ENCODE results near the gene LBH.

LBH gene

DNA sequence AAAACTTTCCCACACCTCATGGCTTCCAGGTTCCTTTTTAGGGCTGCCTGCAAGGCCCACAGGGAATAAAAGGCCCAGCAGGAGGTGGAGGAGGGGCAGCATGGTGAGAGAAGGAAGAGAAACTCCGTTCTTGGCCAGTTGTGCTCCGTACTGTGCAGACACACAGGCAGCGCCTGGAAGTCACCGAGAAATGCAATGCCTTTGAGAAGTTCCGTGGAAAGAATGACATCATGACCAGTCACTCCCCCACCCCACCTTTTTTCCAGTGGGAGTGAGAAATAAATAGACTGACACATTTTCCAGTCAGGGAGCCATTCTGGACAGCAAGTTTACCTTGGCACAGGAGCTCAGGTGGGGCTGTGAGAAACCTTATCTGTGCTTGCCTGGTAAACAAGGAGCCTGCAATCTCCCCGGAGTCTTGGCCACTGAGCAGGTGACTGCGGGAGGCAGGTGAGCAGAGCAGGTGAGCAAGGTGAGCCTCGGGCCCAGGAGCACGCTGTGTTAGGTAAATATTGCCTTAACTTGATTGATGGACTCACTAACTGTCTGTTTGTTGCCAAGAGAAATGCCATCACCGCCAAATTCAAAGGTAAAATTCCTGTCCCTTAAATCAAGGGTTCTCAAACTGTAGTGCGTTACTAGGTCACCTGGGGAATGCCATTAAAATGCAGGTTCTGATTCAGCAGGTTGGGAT lies 13.5 kb upstream of the LBH start:
- no peak for DNase-seq (ENCODE audit: low read depth in 3 of 3)

DNA sequence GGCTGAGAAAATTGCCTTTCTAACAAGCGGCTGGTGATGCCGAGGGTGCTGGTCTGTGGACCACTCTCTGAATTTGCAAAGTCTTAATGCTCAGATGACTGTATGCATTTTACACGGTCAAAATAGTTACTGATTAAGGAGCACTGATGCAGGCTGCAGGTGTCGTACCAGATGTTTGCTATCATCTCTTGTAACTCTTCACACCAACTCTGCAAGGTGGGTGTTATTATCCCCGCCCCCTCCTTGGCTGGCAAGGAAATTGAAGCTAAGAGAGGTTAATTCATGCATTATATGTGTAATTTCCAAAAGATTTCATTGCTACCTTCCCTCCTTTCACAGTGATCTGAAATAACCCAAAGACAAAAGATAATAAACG lies 13.0 kb upstream of the LBH start:
- no peak for DNase-seq (ENCODE audit: low read depth in 3 of 3)

DNA sequence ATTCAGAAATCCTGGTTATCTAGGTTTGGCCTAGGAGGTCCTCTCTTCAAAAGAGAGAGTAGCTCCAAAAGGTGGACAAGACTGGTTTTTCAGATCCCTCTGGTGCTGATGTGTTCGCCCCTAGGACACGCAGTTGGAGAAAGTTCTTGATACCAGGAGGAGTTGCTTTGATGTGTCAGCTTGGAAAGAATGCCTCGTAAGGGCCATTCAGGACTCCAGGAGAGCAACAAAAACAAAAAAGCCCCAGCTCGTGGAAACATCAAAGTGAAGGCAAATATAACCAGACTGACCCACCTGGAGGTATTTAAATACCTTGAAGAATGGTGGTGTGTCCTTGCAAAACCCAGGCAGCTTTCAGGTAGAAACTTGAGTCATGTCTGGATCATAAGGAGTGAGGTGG lies 12.5 kb upstream of the LBH start:
- DNase-seq (ENCODE audit: low read depth in 3 of 3): no peak

DNA sequence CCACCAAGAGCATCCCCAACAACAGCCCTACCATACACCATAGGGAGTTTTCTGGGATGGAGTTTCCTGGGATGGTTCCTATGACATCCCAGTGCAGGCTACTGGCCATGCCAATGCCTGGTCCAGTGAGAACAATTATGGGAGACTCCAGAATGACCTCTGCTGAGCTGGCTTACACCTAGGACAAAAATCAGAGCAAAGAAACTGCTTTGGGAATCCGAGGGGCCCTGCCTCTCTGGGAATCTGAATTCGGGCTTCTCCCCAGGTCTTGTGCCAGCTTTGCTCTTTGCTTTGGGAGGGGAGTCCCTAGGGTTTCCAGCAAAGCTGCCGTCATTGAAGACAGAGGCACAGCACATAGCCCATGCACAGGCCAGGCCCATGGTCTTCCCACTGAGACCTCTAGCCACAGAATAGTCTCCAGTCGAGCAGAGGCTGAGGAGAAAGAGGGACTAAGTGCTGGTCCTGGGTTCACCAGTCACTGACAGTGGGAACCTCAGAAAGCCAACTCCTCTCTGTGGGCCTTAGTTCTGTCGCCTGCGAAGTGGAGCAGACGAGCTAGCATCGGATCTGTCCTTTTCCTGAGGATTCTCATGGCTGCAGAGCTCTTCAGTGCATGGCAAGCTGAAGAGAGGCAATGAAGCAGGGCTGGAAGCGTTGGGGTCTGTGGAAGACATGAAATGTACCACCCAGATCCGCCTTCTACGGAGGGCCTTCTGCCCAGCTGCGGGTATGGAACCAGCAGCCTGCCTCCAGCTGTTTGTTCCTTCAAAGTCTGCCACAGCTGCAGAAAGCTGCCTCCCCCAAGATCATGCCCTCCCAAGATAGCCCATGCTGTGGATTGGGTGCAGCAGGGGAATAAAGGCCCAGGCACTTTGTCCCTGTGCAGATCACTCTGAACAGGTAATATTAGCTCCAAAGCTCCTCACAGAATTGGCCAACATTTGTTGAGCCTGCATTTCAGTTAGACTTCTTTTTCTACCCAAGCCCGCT lies 11.2 kb upstream of the LBH start:
- no peak for DNase-seq (ENCODE audit: low read depth in 3 of 3)

DNA sequence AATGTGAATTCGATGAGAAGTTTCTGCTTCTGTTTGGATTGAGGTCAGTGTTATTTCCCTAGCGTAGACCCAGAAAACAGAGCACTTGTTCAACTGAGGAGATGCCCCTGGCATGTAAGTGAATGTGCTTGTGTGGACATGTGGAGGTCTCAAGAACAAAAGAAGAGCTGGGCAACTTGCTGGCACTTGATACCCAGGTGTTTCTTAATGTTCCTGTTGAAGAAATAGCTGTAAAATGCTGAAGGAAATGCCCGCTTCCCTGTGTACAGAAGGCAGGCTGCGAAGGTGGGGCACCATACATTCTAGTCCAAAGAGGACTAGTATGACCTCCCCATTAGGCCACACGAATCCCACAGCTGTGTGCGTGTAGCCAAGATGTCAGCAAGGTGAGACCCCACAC lies 9.8 kb upstream of the LBH start:
- no peak for DNase-seq (ENCODE audit: low read depth in 3 of 3)

DNA sequence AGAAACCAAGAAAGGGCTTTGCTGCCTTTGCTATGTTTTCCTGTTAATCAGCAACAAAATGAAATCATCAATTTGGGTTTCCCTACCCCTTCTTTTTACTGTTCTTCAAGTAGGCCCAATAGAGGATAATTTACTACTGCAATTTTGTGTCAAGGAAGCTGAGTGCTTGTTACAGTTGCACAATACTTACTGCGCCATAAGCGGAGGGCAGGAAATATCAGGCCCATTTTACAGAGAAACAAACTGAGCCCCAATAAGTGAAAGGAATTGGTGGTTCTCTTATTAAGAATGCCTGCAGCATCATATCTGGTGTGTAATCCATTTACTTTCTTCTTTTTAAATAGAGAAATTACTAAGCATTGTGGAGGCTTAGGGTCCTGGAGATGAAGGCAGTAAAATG lies 9.3 kb upstream of the LBH start:
- DNase-seq (ENCODE audit: low read depth in 3 of 3): no peak

DNA sequence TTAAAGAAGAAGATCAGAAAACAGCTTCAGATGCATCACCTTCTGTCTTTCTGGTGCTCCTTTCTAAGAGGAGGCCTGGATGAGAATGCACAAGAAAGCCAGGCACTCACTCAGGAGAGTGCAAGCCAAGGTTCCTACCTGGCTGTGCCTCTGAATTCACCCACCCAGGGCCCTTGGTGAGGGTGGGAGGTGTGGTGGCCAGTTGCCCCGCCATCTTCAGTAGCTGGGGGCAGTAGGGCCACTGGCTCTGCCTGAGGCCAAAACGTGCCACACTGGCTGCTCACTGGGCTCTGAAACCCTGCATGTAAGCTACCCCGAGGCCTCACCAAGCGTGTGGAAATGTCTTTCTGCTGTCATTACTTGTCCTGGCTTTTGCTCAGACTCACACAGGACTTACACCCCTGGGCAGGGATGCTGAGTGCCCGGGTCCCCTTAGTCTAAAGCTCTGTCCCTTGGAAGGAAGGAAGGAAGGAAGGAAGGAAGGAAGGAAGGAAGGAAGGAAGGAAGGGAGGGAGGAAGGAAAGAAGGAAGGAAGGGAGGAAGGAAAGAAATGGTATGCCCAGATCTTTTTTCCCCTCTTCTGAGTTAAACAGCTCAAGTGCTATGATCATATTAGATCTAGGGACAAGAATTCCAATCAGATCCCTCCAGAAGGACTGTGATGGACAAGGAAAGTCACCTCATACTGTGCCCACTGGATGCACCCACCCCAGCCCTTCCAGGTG lies 8.5 kb upstream of the LBH start:
- no peak for DNase-seq (ENCODE audit: low read depth in 3 of 3)

DNA sequence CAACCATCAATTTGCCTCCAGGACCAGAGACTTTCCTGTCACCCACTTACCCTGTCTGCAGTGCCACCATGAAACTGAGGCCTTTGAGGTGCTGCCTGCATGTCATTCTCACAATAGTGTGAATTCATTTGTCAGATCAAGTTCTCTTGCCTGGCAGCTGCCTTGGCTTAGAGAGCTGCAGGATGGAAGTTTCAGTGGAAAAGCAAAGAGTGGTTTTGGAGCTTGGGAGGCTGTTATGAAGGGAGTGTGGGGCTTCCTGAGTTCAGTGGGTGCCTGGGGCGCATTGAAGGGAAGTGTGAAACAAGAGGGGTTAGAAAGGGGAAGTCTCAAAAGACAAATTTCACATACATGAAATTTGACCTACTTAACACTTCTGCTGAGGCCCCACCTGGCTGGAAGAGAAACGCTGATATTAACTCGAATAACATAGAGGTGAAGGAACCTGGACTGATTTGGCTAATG lies 7.9 kb upstream of the LBH start:
- DNase-seq (ENCODE audit: low read depth in 3 of 3): no peak

DNA sequence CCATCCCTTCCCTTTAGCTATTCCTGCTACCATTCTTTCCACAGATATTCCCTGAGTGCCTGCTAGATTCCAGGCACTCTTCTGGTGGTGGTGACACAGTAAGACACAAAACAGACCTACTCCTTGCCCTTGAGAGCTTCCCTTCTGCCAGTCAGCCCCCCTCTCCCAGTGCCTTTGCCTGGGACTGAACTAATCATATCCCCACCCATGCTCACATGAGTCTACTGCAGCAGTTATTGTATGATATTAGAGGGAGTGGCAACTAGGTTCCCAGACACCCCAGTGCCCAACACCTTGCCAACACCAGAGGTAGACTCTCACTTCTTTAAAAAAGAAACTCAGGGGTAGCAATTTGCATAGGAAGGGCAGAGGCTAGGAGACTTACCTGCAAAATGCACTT lies 7.2 kb upstream of the LBH start:
- DNase-seq (ENCODE audit: low read depth in 3 of 3): no peak

DNA sequence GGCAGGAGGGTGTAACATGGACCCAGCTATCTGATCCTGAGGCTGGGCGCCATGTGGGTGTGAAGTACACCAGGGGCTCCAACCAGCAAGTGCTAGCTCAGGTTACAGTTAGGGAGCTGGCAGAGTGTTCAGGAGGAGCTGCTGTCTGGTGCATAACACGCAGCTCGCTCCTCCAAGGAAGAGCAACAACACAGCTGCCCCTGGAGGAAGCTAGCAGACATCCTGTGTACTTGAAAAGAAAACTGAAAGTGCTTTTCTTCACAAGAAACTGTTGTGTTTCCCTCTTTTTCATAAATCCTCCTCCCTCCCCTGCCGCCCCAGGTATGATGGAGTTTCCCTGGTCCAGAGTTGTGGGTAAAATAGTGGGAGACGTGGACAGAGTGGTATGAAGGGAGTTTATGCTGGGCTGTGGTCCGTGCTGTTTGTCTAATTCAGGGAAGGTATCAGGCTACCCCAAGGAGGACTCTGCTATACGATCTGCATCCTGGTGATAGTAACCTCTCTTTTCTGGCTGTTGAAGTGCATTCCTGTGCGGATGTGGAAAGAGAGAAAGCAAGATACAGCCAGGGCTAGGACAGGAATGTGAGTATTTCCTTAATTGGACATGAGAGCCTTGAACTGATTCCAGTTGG lies 6.1 kb upstream of the LBH start:
- no peak for DNase-seq (ENCODE audit: low read depth in 3 of 3)

DNA sequence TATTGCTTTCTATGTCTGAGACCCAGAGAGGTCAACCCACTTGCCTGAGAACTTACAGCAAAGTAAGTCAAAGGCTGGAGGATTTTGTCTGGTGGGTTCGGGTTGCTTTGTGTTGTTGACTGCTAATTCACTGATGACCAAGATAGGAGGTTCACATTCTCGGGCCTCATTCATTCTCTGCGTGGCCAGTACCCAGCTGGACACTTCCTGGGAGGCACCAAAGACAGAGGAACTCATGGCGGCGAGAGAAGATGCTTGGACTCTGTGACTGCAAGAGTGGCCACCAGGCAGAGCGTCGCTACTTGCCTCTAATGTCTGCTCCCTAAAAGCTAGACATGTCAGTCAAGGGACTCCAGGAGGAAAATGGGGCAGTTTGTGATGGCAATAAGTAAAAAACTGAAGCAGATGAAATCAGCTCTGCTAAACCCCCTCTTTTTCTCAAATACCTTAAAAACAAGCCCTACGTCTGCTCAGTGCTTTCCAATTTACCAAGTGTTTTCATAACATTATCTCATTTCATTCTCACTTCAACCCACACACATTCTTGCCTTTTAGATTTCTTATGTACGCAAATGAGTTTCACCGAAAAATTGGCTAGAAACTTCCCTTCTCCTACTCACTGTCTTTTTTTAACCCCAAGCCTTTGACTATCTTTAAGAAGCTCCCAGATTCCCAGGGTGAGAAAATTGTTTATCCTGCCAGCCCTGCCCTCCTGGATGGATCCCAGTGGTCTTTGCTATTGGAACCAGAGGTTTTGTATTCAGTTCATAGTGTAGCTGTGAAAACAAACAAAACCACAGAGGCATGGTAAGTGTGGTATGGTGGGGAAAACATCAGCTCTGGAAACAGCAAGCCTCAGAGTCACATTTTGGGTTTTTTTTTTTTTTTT lies 4.9 kb upstream of the LBH start:
- DNase-seq (ENCODE audit: low read depth in 3 of 3): no peak

DNA sequence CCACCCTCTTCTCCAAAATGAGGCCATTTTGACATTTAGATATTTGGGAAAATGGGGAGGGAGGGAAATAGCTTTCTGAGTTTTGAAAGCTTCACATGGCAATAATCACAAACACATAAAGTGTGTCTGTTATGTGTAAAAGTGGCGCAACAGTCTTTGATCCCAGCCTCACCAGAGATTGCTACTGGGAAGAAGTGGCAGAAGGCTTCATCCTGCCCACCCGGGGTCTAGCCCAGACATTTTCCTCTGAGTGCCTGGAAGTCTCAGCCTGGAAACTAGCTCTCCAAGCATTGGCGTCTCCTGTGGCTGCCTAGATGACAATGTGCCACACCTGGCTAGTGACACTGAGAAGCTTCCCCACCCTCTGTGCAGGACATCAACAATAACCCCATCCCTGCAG lies 1.7 kb upstream of the LBH start:
- no peak for DNase-seq (ENCODE audit: low read depth in 3 of 3)

DNA sequence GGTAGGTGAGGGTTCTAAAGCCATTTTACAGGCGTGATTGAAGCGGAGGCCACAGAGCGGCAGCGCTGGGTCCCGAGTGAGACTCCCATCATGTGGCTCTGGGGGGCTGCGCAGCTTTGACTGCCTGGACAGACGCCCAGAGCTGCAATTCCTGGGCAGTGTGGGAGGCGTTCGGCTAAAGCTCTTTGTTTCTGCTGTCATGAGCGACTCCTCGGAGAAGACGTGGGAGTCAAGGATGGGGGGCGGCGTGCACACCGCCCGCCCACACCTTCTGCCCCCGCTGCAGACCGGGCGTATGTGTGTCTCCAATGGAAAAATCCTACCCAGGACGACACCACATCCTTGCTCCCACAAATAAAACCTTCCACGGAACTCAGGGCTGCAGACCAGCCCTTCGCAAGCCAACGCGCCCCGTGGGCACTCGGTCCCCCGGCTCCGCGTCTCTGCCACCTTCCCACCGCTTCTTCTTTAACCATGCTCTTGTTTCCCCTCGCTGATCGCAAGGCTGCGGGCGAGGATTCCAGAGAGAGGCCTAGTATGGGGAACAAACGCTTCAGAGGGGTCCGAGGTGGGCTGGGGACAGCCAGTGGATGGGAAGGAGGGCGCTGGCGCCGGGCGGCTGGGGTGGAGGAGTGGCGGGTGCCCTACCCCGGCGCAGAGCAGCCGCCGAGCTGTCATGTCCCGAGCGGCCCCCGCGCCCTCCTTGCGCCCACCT lies 680 bp upstream of the LBH start:
- no peak for DNase-seq (ENCODE audit: low read depth in 3 of 3)

DNA sequence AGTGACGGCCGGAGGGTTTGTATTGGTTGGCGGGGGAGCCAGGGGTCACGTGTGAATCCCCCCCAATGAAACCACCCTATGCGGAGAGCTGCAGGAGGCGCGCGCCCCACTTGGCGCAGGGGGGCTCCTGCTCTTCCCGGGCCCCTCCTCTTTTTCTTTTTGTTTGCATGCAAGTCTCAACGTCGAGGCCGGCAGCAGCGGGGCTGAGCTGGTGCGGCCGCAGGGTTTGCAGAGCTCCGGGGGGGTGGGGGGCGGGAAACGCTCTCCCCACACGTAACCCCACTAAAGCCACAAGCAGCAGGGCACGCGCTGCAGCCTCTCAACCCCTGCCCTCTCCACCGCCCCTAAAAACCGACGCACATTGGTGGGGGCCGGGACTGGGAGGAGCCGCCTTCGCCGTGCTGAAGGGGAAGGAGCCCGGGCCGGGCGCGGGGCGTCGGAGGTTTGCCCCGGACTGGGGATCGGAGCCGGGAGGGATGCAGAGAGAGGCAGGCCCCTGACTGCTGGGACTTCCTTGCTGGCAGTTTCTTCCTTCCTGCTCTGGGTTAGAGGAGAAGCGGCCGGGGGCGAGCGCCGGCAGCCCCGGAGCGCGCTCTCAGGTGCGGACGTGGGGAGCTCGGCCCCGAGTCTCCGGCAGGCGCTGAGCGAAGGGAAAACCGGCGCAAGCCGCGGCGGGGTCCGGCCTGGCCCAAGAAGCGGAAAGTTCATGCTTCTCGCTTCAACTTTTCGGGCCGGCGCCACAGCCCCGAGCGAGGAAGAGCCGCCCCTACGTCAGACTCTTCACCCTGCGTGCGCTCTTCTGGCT lies 864 bp downstream of the LBH start:
- peak; percentile 46 to 52 (median 51) for DNase-seq (ENCODE audit: low read depth in 3 of 3)

DNA sequence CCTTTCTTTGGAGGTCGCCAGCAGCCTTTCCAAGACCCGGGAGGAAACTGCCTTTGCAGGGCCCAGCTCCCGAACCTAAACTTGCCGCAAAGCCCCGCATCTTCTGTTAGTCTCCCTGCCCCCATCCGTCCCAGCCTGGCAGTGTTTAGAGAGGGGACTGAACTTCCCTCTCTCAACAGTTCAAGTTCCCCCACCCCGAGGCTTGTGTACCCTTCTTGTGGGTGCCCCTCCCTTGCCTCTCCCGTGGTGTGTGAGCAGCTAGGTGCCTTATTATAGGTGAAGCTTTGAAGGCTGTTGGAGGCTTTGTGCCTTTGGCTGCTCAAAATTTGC lies 1.4 kb downstream of the LBH start:
- no peak for DNase-seq (ENCODE audit: low read depth in 3 of 3)

DNA sequence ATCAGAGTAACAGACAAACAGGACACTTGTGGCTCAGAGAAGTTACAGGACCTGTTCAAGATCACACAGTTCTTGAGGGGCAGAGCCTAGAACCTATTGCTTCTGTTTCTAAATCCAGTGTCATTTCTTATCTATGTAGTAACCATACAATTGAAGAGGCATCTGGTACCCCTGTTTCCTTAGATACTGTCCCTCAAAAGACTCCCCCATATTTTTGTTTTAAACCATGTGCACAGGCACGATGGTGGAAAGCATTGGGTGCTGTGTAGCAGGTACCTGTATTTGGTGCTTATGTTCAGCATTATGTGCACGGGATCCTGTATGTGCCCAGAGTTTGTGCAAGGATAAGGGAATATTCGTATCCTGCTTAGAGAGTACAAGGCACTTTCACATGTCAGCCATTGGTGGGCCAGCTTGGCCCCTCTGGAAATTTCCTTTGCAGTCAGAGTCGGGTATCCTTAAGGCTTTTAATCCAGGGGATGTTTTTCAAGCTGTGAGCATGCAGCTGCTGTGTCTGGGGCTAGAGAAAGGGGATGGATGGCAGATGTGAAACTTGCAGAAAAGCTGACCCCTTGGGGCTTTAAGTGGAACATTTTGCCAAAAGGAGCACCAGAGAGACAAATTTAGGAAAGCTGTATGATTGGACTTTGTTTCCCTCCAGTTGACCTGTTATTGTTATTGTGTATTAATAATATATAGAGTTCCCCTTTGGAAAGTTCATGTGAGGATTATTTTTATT lies 2.1 kb downstream of the LBH start:
- no peak for DNase-seq (ENCODE audit: low read depth in 3 of 3)

DNA sequence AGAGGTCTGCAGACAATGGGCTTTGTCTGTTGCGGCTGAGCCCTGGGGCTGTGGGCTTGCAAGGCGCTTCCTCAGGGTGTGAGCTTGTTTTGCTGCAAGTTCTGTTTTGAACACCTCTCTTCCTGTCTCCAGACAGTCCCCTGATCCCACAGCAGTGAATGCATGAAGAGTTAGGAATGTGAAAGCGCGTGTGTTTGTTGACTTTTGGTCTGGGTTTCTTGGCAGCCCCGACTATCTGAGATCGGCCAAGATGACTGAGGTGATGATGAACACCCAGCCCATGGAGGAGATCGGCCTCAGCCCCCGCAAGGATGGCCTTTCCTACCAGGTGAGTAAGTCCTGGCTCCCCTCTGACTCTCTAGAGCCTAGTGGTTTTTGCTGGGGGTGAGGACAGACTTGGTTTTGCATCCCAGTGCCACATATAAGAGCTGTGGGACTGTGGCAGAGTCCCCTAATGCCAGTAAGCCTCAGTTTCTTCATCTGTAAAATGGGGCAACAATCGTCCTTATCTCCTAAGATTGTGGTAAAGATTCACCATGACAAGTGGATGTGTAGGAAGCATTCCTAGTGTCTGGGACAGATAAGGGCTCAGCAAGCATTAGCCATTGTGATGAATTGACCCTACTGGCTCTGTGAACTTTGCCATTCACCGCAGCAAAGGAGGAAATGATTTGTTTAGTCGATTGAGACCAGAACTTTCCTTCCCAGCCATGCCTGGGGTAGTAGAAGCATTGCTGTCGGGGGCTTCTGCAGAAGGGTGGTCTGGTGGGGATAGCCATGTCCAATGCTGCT lies 3.0 kb downstream of the LBH start:
- no peak for DNase-seq (ENCODE audit: low read depth in 3 of 3)

DNA sequence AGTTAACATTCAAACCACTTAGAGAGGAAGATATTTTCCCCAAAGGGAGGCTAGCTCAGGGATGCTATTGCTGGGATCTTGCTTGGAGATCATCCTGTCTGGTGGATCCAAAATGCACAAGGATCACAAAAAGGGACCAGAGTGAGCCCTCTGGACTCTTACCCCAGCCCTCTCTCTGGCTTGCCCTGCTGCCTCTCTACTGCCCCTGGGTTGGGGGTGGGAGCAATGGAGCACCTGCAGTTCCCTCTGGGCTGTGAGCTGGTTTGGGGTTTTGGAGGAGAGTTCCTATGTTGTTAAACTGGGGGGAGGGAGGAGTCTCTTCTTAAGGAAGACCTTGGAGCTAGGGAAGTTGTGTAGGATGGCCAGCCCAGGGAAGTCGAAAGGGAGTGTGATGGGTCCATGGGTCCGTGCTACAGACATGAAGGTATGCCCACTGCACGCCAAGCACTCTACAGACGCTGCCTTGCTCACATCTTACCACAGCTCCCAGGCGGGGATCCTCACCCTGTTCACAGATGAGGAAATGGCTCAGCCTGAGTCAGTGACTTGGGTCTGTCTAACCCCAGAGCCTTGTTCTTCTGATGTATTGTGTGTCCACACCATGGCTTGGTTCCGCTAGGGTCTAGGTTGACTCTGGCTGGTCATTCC lies 3.8 kb downstream of the LBH start:
- DNase-seq (ENCODE audit: low read depth in 3 of 3): no peak

Data from stimulated activated CD4-positive, alpha-beta T cell treated with anti-CD3 and anti-CD28 coated beads, TNF-alpha, amount 100 ng/mL, for 4 hours (primary cell).